GM19193 (cell line): Measurements from ENCODE around the gene EFNB1.

Experiments used
- POLR2A ChIP-seq: IDR thresholded peaks from 4 replicates; pipeline ENCODE4 v1.6.1; 2011; ENCODE audit not compliant: insufficient read depth, insufficient read length; ENCODE audit errors: extremely low read depth

Gene EFNB1

GRCh38 chrX:68834371-68835103 is 5.7 kb downstream of the EFNB1 start:
- no peak for TF ChIP-seq POLR2A

- no peak for TF ChIP-seq POLR2A
Measured at GRCh38 chrX:68835104-68835442, 6.3 kb downstream of the EFNB1 start.

- no peak for TF ChIP-seq POLR2A
Measured at GRCh38 chrX:68835468-68835867, 6.6 kb downstream of the EFNB1 start.

- TF ChIP-seq POLR2A = no peak
Measured at GRCh38 chrX:68837119-68837518, 8.3 kb downstream of the EFNB1 start.

- no peak for TF ChIP-seq POLR2A
Measured at GRCh38 chrX:68838571-68838910, 9.7 kb downstream of the EFNB1 start.

GRCh38 chrX:68839771-68840170 is 10.9 kb downstream of the EFNB1 start:
- TF ChIP-seq POLR2A = no peak

- TF ChIP-seq POLR2A = no peak
Measured at GRCh38 chrX:68840256-68840655, 11.4 kb downstream of the EFNB1 start.

GRCh38 chrX:68841251-68842049 is 12.6 kb downstream of the EFNB1 start:
- TF ChIP-seq POLR2A = no peak

GRCh38 chrX:68842351-68842750 is 13.5 kb downstream of the EFNB1 start:
- no peak for TF ChIP-seq POLR2A

GRCh38 chrX:68842781-68843581 is 14.2 kb downstream of the EFNB1 start:
- no peak for TF ChIP-seq POLR2A

- TF ChIP-seq POLR2A = no peak
Measured at GRCh38 chrX:68843992-68844391, 15.2 kb downstream of the EFNB1 start.

- TF ChIP-seq POLR2A = no peak
Measured at GRCh38 chrX:68844581-68844980, 15.8 kb downstream of the EFNB1 start.

- TF ChIP-seq POLR2A = no peak
Measured at GRCh38 chrX:68846536-68846935, 17.7 kb downstream of the EFNB1 start.

GRCh38 chrX:68847172-68847571 is 18.4 kb downstream of the EFNB1 start:
- TF ChIP-seq POLR2A = no peak

- TF ChIP-seq POLR2A = no peak
Measured at GRCh38 chrX:68848189-68848940, 19.5 kb downstream of the EFNB1 start.

- TF ChIP-seq POLR2A = no peak
Measured at GRCh38 chrX:68851082-68851481, 22.3 kb downstream of the EFNB1 start.

- no peak for TF ChIP-seq POLR2A
Measured at GRCh38 chrX:68852046-68852445, 23.2 kb downstream of the EFNB1 start.
